Activated CD4-positive, alpha-beta T cell treated with anti-CD3 and anti-CD28 coated beads, Interleukin-2, amount 50 U/mL, for 1 hour (primary cell): Measurements from ENCODE around the gene TMEM170A.
"Not testable (repeated sequence)": the region's sequence is repeated elsewhere in the genome, so short reads cannot be mapped to it uniquely, and the experiment has no call there.

ENCODE experiments used
- DNase-seq: peaks from one replicate; pipeline ENCODE4 v3.0.0-alpha.2; 2020

TMEM170A gene

DNA sequence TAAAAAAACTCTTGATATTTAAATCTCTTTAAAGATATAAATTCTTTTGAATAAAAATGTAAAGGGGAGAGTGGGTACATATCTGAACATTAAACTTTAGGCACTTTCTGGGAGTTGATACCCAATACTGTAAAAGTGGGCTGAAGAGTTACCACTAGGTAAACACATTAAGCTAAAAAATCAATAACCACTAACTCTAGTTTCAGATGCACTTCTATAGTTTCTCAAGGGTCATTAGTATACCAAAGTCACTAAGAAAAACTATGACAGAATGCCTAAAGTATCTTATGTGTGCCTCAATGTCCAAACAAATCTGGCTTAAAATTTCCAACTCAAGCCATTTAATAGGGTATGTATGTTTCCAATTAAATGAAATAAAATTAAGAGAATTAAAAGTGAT, 18.1 kb downstream of the TMEM170A start:
- no peak for DNase-seq

DNA sequence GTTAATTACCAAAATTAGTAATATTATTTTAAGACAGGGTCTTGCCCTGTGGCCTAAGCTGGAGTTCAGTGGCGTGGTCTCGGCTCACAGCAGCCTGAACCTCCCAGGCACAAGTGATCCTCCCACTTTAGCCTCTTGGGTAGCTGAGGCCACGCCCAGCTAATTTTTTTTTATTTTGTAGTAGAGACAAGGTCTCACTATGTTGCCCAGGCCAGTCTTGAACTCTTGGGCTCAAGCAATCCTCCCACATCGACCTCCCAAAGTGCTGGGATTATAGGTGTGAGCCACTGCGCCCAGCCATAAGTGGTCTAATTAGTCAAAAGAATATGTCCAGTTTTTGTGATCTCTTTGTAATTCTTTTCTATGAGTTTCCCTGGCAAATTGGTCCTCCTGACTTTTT, 19.2 kb downstream of the TMEM170A start:
- DNase-seq, result no peak

GRCh38 chr16:75443298-75443697, 21.2 kb downstream of the TMEM170A start:
- DNase-seq, result no peak

DNA sequence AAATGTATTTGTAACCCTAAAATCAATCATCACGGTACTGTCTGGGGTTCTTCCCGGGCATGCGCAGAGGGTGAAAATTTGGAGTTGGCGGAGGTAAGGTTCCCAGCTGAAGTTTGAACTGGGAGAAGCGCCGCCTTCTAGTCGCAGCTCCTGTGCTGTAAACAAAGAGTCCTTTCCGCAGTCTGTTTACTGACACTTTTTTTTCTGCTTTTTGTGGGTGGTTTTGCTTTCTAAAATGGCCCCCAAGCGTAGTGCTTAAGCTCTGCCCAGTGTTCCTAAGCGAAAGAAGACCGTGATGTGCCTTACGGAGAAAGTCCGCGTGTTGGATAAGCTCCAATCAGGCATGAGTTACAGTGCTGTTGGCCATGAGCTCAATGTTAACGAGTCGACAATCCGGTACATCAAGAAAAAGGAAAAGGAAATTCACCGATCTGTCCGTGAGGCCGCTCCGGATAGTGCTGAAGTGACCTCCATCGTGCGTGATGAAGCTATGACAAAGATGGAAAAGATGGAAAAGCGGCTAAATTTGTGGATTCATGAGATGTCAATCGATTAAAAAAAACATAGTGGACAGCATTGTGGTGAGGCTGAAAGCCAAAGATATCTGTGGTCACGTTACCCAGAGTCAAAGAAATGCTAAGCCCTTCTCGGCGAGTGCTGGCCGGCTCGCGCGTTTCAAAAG, 30.6 kb downstream of the TMEM170A start:
- no peak for DNase-seq

GRCh38 chr16:75432828-75433731, 31.4 kb downstream of the TMEM170A start, which contains the start of gene CFDP1:
Gene CFDP1, minus strand, starts transcription at chr16:75433503. Its CDS starts 151 bp downstream, at chr16:75433352.
- peak; percentile 95 for DNase-seq

GRCh38 chr16:75429621-75430403, 34.7 kb downstream of the TMEM170A start:
- no peak for DNase-seq

- DNase-seq, result not testable (repeated sequence)
Measured at GRCh38 chr16:75426524-75426923, 38.0 kb downstream of the TMEM170A start.

DNA sequence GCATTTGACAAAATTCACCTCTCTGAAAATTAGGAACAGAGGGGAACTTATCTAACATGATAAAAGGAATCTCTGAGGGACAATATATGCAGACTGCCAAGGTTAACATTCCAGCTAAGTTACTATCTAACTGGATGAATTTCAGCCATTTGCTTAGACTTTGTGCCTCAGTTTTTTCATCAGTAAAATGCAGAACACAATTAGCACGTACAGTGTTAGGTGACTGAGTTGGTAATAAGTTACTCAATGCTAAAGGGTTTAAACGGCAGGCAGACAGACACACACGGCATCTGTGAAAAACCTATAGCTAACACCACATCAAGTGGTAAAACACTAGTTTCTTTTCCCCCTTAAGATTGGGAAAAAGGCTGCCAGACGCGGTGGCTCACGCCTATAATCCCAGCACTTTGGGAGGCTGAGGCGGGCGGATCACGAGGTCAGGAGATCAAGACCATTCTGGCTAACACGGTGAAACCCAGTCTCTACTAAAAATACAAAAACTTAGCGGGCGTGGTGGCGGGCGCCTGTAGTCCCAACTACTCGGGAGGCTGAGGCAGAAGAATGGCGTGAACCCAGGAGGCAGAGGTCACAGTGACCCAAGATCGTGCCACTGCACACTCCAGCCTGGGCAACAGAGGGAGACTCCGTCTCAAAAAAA, 40.3 kb downstream of the TMEM170A start:
- DNase-seq, result not testable (repeated sequence)

DNA sequence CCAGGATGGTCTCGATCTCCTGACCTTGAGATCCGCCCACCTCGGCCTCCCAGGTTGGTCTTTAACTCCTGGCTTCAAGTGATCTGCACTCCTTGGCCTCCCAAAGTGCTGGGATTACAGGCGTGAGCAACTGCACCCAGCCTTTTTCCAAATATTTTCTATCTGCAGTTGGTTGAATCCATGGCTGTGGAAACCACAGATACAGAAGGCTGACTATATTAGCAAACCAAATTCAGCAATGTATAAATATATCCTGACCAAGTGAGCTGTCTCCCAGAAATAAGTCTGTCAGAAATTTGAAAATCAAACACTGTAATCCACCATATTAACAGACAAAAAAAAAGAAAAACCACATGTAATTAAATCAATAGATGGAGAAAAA, 40.8 kb downstream of the TMEM170A start:
- no peak for DNase-seq

DNA sequence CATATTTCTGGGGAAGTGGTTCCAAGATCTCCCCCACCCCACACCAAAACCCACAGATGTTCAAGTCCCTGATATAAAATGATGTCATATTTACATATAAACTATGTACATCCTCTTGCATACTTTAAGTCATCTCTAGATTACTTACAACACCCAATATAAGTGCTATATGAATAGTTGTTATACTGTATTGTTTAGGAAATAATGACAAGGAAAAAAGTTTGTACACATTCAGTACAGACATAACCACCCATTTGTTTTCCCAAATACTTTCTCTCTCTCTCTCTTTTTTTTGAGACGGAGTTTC, 42.7 kb downstream of the TMEM170A start:
- no peak for DNase-seq

DNA sequence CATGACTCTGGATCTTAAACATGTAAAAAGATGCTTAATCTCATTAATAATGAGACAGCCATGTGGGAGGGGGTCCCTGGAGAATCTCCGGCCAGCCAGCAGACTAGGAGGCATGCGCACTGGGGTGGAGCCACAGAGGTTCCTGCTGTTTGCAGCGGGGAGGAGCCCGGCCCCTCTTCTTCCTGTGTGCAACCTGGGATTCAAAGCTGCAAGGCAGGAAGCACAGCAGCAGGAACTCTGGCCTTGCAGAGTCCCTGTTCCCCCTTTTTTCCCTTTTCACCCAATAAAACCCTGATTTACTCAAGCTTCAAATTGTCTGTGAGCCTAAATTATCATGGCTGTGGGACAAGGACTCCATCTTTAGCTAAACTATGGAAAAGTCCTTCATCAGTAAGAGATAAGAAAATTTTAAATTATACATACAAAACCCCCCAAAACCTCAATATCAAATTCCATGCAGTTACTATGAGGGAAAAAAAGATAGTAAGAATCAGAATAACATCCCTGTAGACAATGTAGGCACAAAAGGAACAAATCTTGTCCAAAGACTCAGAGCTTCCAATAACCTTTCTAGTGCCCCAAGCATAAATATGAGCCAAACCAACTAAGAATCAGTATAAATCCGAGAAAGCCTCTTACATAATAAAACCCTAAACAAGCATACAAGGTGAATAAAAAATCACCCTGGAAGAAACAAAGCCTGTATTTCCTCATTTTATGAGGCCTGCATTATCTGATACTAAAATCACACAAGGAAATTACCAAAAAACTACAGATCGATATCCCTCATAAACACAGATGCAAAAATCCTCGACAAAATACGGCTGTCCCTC, 43.3 kb downstream of the TMEM170A start:
- DNase-seq, result peak; percentile 13

GRCh38 chr16:75416904-75417565, 47.5 kb downstream of the TMEM170A start:
- DNase-seq, result no peak

DNA sequence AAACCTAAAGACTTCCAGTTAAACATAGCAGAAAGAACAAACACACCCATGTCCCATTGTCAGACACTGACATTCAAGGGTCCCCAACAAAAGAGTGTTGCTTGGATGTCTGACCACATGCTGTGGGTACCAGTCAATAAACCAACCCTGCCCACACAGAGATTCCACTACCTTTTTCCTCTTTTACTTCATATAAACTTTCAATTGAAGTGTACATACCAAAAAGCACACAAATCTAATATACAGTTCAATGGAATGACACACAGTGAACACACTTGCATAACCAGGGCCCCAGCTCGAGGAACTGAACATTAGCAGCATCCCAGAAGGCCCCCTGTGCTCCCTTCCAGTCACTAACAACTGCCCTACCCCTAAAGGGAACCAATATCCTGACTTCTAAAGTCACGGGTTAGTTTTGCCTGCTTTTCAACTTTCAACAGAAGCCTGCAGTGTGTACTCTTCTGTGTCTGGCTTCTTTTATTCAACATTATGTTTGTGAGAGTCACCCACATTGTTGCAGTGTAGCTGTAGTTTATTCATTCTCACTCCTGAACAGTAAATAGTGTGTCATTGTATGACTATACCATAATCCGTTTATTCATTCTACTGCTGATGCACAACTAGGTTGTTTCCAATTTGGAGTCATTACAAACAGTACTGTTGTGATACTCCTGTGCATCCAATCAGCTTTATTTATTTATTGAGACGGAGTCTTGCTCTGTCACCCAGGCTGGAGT, 49.2 kb downstream of the TMEM170A start:
- no peak for DNase-seq

GRCh38 chr16:75413951-75414350, 50.5 kb downstream of the TMEM170A start:
- no peak for DNase-seq

DNA sequence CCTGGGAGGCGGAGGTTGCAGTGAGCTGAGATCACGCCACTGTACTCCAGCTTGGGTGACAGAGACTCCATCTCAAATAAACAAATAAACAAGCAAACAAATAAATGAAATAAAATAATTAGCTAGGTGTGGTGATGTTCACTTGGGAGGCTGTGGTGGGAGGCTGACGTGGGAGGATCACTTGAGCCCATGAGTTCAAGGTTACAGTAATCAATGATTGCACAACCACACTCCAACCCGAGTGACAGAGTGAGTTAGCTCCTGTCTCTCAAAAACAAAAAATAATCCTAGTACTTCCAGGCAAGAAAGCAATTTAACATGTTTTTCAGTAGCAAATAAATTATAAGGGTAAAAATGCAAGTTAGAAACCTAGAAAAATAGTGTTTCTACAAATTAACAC, 57.5 kb downstream of the TMEM170A start:
- DNase-seq, result no peak

DNA sequence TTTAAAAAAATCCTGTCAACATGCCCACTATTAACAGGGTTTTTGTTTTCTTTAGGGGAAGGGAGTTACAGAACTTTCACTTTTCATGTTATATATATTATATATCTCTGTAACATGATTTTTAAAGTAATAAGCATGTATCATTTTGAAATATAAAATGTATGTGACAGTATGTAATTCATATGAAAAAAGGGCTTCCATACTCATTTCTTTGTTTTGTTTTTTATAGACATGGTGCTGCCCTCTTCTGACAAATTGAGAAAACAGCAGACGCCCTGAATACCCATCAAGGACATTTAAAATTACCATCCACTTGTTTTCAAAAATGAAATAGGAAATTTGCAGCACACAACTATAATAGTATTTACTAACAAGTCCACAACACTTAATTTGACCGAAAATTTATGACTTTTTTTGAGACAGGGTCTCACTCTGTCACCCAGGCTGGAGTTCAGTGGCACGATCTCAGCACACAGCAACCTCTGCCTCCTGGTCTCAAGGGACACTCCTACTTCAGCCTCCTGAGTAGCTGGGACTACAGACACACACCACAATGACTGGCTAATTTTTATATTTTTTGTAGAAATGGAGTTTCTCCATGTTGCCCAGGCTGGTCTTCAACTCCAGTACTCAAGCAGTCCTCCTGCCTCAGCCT, 61.5 kb downstream of the TMEM170A start:
- no peak for DNase-seq

- no peak for DNase-seq
Measured at GRCh38 chr16:75402159-75402820, 62.2 kb downstream of the TMEM170A start.

- no peak for DNase-seq
Measured at GRCh38 chr16:75401691-75402090, 62.8 kb downstream of the TMEM170A start.

DNA sequence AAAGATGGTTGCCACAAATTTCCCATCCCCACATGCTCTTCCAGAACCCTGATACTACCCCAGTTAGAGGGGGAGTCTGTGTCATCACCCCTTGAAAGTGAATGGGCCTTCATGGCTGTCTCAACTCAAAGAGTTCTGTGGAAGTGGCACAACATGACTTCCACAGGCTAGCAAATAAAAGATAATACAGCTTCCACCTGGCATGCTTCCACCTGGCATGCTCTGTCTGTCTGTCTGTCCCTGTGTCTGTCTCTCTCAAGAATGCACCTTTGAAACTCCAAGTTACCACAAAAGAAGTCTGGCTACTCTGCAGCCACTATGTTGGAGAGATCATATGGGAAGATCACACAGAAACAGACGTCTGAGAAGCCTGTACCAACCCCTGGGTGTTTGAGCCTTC, 66.2 kb downstream of the TMEM170A start:
- no peak for DNase-seq

DNA sequence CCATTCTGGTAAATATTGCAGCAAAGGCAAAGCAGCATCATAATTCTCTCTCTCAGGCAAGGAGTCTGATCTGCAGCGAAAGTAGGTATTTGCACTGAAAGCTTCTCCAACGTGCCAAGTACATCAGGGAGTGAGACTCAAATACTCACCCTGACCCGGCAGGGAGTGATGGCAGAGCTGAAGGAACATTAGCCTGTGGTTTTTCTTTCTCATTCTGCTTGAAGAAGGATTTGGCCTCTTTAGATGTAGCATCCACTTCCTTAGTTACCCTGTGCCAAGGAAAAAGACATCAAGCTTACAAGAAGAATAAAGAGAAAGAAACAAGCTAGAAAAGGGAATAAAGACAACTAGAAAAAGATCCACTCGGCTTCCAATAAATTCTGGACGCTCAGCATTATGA, 69.5 kb downstream of the TMEM170A start:
- no peak for DNase-seq
